Epithelial cell of esophagus (primary cell): ENCODE results near the gene CCL17.

ENCODE experiments used
- DNase-seq: peaks from one replicate; pipeline ENCODE4 v3.0.0; 2010; ENCODE audit warnings: low read depth
- H3K4me3 ChIP-seq: 2 replicates; pipeline ENCODE4 v1.5.1; 2011; ENCODE audit warnings: mild to moderate bottlenecking, low read length, control low read depth
- CTCF ChIP-seq: IDR thresholded peaks from 2 replicates; pipeline ENCODE4 v1.5.1; 2011; ENCODE audit warnings: low read depth, mild to moderate bottlenecking, low read length, control low read depth, inconsistent platforms; ENCODE audit not compliant: insufficient read depth; ENCODE audit errors: missing control alignments

Gene CCL17

GRCh38 chr16:57411362-57411976 is 6.9 kb downstream of the CCL17 start:
- no peak overlapping the region for H3K4me3 ChIP-seq
- no peak for TF ChIP-seq CTCF
- DNase-seq: no peak

- DNase-seq: no peak
- no peak overlapping the region for H3K4me3 ChIP-seq
- no peak for TF ChIP-seq CTCF
Observed at GRCh38 chr16:57412584-57412983, 8.0 kb downstream of the CCL17 start.

GRCh38 chr16:57413301-57413730 is 8.7 kb downstream of the CCL17 start:
- TF ChIP-seq CTCF: no peak
- no peak overlapping the region for H3K4me3 ChIP-seq
- no peak for DNase-seq

GRCh38 chr16:57413733-57414132 is 9.2 kb downstream of the CCL17 start:
- no peak for TF ChIP-seq CTCF
- no peak for DNase-seq
- H3K4me3 ChIP-seq: no peak overlapping the region

- H3K4me3 ChIP-seq: no peak overlapping the region
- no peak for TF ChIP-seq CTCF
- DNase-seq: no peak
Observed at GRCh38 chr16:57416084-57416483, 11.5 kb downstream of the CCL17 start.

- TF ChIP-seq CTCF: no peak
- DNase-seq: no peak
- no peak overlapping the region for H3K4me3 ChIP-seq
Observed at GRCh38 chr16:57419506-57419905, 14.9 kb downstream of the CCL17 start.
